Neural cell (in vitro differentiated cells): ENCODE data around the gene ITGAL. TPM values are rescaled to one million over a fixed set of nuclear protein-coding genes. Genes with fewer than 3 reads are reported as not detected.

Experiments used
- H2AFZ ChIP-seq: fragments of 200-600, 300-800 bp; sonication (generic), shearing (Covaris generic); 2 replicates; pipeline ENCODE4 v1.6.0; 2014; ENCODE audit warnings: low read depth, mild to moderate bottlenecking, antibody characterized with exemption, low read length, moderate library complexity
- H3F3A ChIP-seq: fragments of 200-600 bp; shearing (Covaris generic); 2 replicates; pipeline ENCODE4 v1.6.1; 2016; ENCODE audit warnings: mild to moderate bottlenecking, moderate library complexity, mixed read lengths, antibody characterized with exemption, low read length; ENCODE audit not compliant: insufficient read depth, poor library complexity, severe bottlenecking
- H3K27ac ChIP-seq: fragments of 200-600, 300-800 bp; sonication (generic), shearing (Covaris generic); 2 replicates; pipeline ENCODE4 v1.5.1; 2014; ENCODE audit warnings: mild to moderate bottlenecking, low read length, moderate library complexity
- H3K27me3 ChIP-seq: fragments of 300-800, 200-600 bp; sonication (generic), shearing (Covaris generic); 2 replicates; pipeline ENCODE4 v1.6.0; 2014; ENCODE audit warnings: mild to moderate bottlenecking, low read depth, low read length, moderate library complexity; ENCODE audit not compliant: insufficient read depth
- H3K36me3 ChIP-seq: fragments of 300-800, 200-600 bp; sonication (generic), shearing (Covaris generic); 2 replicates; pipeline ENCODE4 v1.5.1; 2014; ENCODE audit warnings: mild to moderate bottlenecking, antibody characterized with exemption, low read length, moderate library complexity; ENCODE audit not compliant: insufficient read depth
- H3K4me2 ChIP-seq: fragments of 300-800, 200-600 bp; sonication (generic), shearing (Covaris generic); 2 replicates; pipeline ENCODE4 v1.6.0; 2014; ENCODE audit warnings: mild to moderate bottlenecking, low read length
- H3K4me3 ChIP-seq: fragments of 300-800, 200-600 bp; sonication (generic), shearing (Covaris generic); 2 replicates; pipeline ENCODE4 v1.5.1; 2014; ENCODE audit warnings: mild to moderate bottlenecking, low read length, moderate library complexity
- H3K79me2 ChIP-seq: fragments of 200-600 bp; shearing (Covaris generic); replicated peaks from 2 replicates; pipeline ENCODE4 v1.6.0; 2014; ENCODE audit warnings: mild to moderate bottlenecking, low read length, moderate library complexity; ENCODE audit not compliant: insufficient read depth
- H3K9ac ChIP-seq: fragments of 300-800, 200-600 bp; sonication (generic), shearing (Covaris generic); 2 replicates; pipeline ENCODE4 v1.6.1; 2016; ENCODE audit warnings: mild to moderate bottlenecking, low read length, mixed read lengths
- H3K9me2 ChIP-seq: fragments of 200-600 bp; shearing (Covaris generic); 2 replicates; pipeline ENCODE4 v1.6.1; 2016; ENCODE audit warnings: mild to moderate bottlenecking, low read length, mixed read lengths; ENCODE audit not compliant: insufficient read depth
- H3K9me3 ChIP-seq: fragments of 200-600, 300-800 bp; sonication (generic), shearing (Covaris generic); 2 replicates; pipeline ENCODE4 v1.6.1; 2016; ENCODE audit warnings: mild to moderate bottlenecking, mixed run types, low read length, moderate library complexity, mixed read lengths
- H4K20me1 ChIP-seq: fragments of 200-600 bp; shearing (Covaris generic); 2 replicates; pipeline ENCODE4 v1.6.1; 2016; ENCODE audit warnings: mild to moderate bottlenecking, mixed run types; ENCODE audit not compliant: insufficient read depth
- EP300 ChIP-seq: fragments of 450-650 bp; conservative IDR thresholded peaks from 2 replicates; pipeline ENCODE4 v1.6.1; 2014; ENCODE audit warnings: antibody characterized with exemption, mild to moderate bottlenecking, moderate library complexity; ENCODE audit not compliant: poor library complexity, severe bottlenecking
- EZH2 ChIP-seq: fragments of 200-600, 300-800 bp; shearing (Covaris generic), sonication (generic); IDR thresholded peaks from 2 replicates; pipeline ENCODE4 v1.6.1; 2014; ENCODE audit warnings: antibody characterized with exemption, low read length, borderline replicate concordance, mild to moderate bottlenecking; ENCODE audit not compliant: insufficient read depth, poor library complexity, severe bottlenecking
- MXI1 ChIP-seq: fragments of 450-650 bp; conservative IDR thresholded peaks from 2 replicates; pipeline ENCODE4 v1.6.1; 2014; ENCODE audit warnings: antibody characterized with exemption, mild to moderate bottlenecking; ENCODE audit not compliant: poor library complexity, severe bottlenecking
- POLR2AphosphoS5 ChIP-seq: IDR thresholded peaks from 2 replicates; pipeline ENCODE4 v1.6.1; 2012
- RAD21 ChIP-seq: fragments of 450-650 bp; conservative IDR thresholded peaks from 2 replicates; pipeline ENCODE4 v1.6.1; 2014; ENCODE audit warnings: antibody characterized with exemption, mild to moderate bottlenecking, moderate library complexity
- SMC3 ChIP-seq: fragments of 450-650 bp; conservative IDR thresholded peaks from 2 replicates; pipeline ENCODE4 v1.6.1; 2014; ENCODE audit warnings: antibody characterized with exemption, mild to moderate bottlenecking, moderate library complexity; ENCODE audit not compliant: poor library complexity
- TAF1 ChIP-seq: IDR thresholded peaks from 2 replicates; pipeline ENCODE4 v1.6.1; 2012; ENCODE audit warnings: low read depth
- polyA plus RNA-seq: library from polyadenylated mRNA; depleted of rRNA; stranded (reverse); fragments of >200 nt; gene quantifications from 2 replicates; pipeline ENCODE4 v1.2.3, GENCODE V29; 2014
- TF ChIP-seq, protein P1 (sequence below): IDR thresholded peaks from 2 replicates; pipeline ENCODE4 v1.6.1; 2012; ENCODE audit warnings: borderline replicate concordance
- TF ChIP-seq, protein P2 (sequence below): fragments of 450-650 bp; IDR thresholded peaks from 2 replicates; pipeline ENCODE4 v1.5.1; 2014; ENCODE audit warnings: antibody characterized with exemption, mild to moderate bottlenecking, moderate library complexity; ENCODE audit not compliant: poor library complexity, severe bottlenecking

Gene ITGAL
- polyA plus RNA-seq, 1 donor from 2014 or later, result not detected

DNA sequence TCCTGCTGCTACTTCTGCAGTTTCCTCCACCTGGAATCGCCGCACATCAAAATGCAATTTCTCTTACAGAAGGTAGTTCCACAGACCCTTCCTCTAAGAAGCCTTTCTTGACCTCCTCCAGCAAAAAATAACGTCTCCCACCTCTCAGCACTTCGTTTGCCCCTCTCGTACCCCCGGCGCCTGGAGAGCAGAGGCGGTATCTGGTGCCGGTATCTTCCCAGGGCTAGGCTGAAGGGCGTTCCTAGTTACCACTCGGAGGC, 43.2 kb upstream of the ITGAL start:
- Histone ChIP-seq H3K9me2 (no peaks in the 10 kb centered on the region), H3K79me2 (no peaks in the 10 kb centered on the region), H3F3A (no peaks in the 10 kb centered on the region), H3K27ac (no peak overlapping the region), H3K36me3 (no peaks in the 10 kb centered on the region), H3K9me3 (no peaks in the 10 kb centered on the region), H3K27me3 (no peaks in the 10 kb centered on the region), H4K20me1 (no peaks in the 10 kb centered on the region), H3K4me2 (peak overlapping the region; percentile 71), H3K4me3 (peak overlapping the region; percentile 74), H2AFZ (peak overlapping the region; percentile 62), H3K9ac (peak overlapping the region; percentile 59)
- no peak for TF ChIP-seq SMC3
- TF ChIP-seq, protein P1, sequence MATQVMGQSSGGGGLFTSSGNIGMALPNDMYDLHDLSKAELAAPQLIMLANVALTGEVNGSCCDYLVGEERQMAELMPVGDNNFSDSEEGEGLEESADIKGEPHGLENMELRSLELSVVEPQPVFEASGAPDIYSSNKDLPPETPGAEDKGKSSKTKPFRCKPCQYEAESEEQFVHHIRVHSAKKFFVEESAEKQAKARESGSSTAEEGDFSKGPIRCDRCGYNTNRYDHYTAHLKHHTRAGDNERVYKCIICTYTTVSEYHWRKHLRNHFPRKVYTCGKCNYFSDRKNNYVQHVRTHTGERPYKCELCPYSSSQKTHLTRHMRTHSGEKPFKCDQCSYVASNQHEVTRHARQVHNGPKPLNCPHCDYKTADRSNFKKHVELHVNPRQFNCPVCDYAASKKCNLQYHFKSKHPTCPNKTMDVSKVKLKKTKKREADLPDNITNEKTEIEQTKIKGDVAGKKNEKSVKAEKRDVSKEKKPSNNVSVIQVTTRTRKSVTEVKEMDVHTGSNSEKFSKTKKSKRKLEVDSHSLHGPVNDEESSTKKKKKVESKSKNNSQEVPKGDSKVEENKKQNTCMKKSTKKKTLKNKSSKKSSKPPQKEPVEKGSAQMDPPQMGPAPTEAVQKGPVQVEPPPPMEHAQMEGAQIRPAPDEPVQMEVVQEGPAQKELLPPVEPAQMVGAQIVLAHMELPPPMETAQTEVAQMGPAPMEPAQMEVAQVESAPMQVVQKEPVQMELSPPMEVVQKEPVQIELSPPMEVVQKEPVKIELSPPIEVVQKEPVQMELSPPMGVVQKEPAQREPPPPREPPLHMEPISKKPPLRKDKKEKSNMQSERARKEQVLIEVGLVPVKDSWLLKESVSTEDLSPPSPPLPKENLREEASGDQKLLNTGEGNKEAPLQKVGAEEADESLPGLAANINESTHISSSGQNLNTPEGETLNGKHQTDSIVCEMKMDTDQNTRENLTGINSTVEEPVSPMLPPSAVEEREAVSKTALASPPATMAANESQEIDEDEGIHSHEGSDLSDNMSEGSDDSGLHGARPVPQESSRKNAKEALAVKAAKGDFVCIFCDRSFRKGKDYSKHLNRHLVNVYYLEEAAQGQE, result no peak
- TF ChIP-seq RAD21, result no peak
- TF ChIP-seq MXI1, result no peak
- no peak for TF ChIP-seq EP300
- TF ChIP-seq POLR2AphosphoS5, result no peak
- TF ChIP-seq, protein P2, sequence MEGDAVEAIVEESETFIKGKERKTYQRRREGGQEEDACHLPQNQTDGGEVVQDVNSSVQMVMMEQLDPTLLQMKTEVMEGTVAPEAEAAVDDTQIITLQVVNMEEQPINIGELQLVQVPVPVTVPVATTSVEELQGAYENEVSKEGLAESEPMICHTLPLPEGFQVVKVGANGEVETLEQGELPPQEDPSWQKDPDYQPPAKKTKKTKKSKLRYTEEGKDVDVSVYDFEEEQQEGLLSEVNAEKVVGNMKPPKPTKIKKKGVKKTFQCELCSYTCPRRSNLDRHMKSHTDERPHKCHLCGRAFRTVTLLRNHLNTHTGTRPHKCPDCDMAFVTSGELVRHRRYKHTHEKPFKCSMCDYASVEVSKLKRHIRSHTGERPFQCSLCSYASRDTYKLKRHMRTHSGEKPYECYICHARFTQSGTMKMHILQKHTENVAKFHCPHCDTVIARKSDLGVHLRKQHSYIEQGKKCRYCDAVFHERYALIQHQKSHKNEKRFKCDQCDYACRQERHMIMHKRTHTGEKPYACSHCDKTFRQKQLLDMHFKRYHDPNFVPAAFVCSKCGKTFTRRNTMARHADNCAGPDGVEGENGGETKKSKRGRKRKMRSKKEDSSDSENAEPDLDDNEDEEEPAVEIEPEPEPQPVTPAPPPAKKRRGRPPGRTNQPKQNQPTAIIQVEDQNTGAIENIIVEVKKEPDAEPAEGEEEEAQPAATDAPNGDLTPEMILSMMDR, result no peak
- no peak for TF ChIP-seq EZH2
- TF ChIP-seq TAF1, result no peak

DNA sequence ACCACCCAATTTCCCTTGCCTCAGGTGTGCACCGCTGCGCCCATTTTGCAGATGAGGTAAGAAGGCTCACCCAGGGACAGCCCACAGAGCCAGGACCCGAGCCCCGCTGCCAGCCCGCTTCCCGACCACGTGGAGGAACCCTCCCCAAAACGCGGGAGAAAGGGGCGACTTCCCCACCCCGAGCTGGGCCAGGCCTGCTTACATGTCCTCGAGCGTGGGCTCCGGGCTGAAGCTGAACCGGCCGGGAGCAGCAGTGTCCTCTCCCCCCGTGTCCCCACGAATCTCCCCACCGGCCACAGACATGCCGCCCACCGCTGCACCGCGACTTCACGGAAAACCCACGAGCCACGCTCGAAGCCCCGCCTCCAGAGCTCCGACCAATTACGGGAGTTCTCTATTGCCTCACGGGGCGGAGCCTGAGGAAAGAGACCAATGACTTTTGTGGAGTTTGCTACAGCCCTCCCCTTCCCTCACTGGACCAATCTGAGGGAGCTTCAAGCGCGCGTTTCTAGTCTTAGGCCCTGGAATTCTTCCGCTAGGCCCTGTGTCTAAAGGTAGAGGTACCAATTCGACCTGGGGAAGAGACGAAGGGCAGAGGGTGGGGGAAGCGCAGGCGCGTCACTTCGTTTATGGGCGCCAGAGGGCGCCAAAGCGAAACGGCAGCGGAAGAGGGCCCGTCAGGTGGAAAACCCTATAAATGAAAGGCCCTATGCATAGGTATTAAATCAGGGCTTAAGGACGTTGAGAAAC, 42.7 kb upstream of the ITGAL start, which contains the start of gene DCTPP1:
Gene DCTPP1, minus strand, starts transcription at position 353 of the 750 bp plus-strand sequence. Its CDS starts 50 bp downstream, at position 303.
- Histone ChIP-seq H3K9me2 (no peaks in the 10 kb centered on the region), H3F3A (no peaks in the 10 kb centered on the region), H3K9me3 (no peaks in the 10 kb centered on the region), H3K27ac (peak within 1 kb of the TSS; percentile 75), H3K9ac (peak within 1 kb of the TSS; percentile 59), H4K20me1 (no peaks in the 10 kb centered on the region), H3K4me3 (peak within 1 kb of the TSS; percentile 74), H3K4me2 (peak within 1 kb of the TSS; percentile 71), H3K79me2 (no peaks in the 10 kb centered on the region), H3K27me3 (no peaks in the 10 kb centered on the region), H3K36me3 (no peaks in the 10 kb centered on the region), H2AFZ (peak within 1 kb of the TSS; percentile 62)
- TF ChIP-seq, protein P1, result peak; percentile 55
- TF ChIP-seq, protein P2, result peak; percentile 99
- peak; percentile 49 for TF ChIP-seq TAF1
- peak; percentile 97 for TF ChIP-seq MXI1
- no peak for TF ChIP-seq EZH2
- peak; percentile 98 for TF ChIP-seq SMC3
- TF ChIP-seq RAD21, result peak; percentile 95
- TF ChIP-seq EP300, result peak; percentile 15
- TF ChIP-seq POLR2AphosphoS5, result peak; percentile 58
